ENCODE data around the gene NR1H2.
"Not testable (repeated sequence)": the region's sequence is repeated elsewhere in the genome, so short reads cannot be mapped to it uniquely, and the experiment has no call there.

NR1H2 gene

GRCh38 chr19:50347089-50347581 is 29.1 kb upstream of the NR1H2 start:
- DNase-seq: not testable (repeated sequence)

- no peak for DNase-seq
Measured at GRCh38 chr19:50349277-50350057, 26.8 kb upstream of the NR1H2 start.

- no peak for DNase-seq
Measured at GRCh38 chr19:50352242-50352641, 24.0 kb upstream of the NR1H2 start.

GRCh38 chr19:50353487-50353880 is 22.8 kb upstream of the NR1H2 start:
- not testable (repeated sequence) for DNase-seq

- DNase-seq: no peak
Measured at GRCh38 chr19:50356691-50357177, 19.5 kb upstream of the NR1H2 start.

GRCh38 chr19:50357178-50358100 is 18.8 kb upstream of the NR1H2 start:
- DNase-seq: peak; percentile 51

GRCh38 chr19:50358483-50359327 is 17.6 kb upstream of the NR1H2 start:
- peak; percentile 51 for DNase-seq

- DNase-seq: no peak
Measured at GRCh38 chr19:50359328-50359818, 16.9 kb upstream of the NR1H2 start.

GRCh38 chr19:50361290-50362029 is 14.8 kb upstream of the NR1H2 start:
- DNase-seq: no peak

GRCh38 chr19:50362030-50362412 is 14.2 kb upstream of the NR1H2 start:
- DNase-seq: no peak

- DNase-seq: no peak
Measured at GRCh38 chr19:50362656-50363424, 13.4 kb upstream of the NR1H2 start.

- no peak for DNase-seq
Measured at GRCh38 chr19:50365434-50366306, 10.6 kb upstream of the NR1H2 start, which contains the start of gene NAPSA. TSS of gene NAPSA (minus strand) at chr19:50365639. CDS start at chr19:50365621, 18 bp downstream.

- DNase-seq: peak; percentile 77
Measured at GRCh38 chr19:50368649-50369570, 7.3 kb upstream of the NR1H2 start.

GRCh38 chr19:50371914-50372475 is 4.3 kb upstream of the NR1H2 start:
- no peak for DNase-seq

- no peak for DNase-seq
Measured at GRCh38 chr19:50377051-50377461, 799 bp downstream of the NR1H2 start.

GRCh38 chr19:50377517-50377916 is 1.3 kb downstream of the NR1H2 start:
- DNase-seq: no peak

GRCh38 chr19:50378169-50378862 is 2.1 kb downstream of the NR1H2 start:
- no peak for DNase-seq

- DNase-seq: no peak
Measured at GRCh38 chr19:50378863-50379236, 2.6 kb downstream of the NR1H2 start.

All from NCI-H2029 treated with DMSO at 0.1 percent for 48 hours (cell line).